ENCODE results near the gene RAE1. TPM values are rescaled to one million over a fixed set of nuclear protein-coding genes. Genes with fewer than 3 reads are reported as not detected.

RAE1 gene
- total and polyA plus RNA-seq, 3 donors from 2014 or later = 111 to 292 (median 157) TPM

DNA sequence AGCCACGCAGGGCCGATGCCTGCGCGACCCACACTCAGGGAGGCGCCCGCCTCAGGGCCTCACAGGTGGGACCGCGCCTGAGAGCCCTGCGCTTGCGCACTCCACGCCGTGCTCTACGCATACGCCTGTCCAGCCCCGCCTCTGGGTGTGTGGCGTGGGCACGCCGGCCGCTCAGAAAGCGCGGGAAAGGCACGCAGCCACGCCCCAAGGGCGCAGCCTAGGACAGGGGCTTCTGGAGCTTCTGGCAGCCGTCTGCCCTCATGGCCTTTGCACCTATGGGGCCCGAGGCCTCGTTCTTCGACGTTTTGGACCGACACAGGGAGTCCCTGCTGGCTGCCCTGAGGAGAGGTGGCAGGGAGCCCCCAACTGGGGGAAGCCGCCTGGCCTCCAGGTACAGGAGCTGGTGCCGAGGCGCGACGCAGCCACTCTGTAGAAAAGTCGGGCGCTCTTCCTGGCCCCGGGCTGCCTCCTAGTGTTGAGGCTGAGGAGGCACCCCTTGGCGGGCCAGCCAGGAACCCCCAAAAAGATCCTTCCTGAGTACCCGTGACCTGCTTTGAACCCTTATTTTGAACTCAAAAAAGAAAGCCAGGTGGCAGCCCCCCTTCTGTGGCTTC is 21.3 kb upstream of the RAE1 start, which contains the start of gene SPO11:
SPO11 (plus strand) TSS at position 196 of the 614 bp plus-strand sequence; CDS start at position 261, 65 bp downstream.
- H3K36me3 ChIP-seq (ENCODE audit: low read depth, missing control alignments) = no peaks in the 10 kb centered on the region
- peak within 1 kb of the TSS; percentile 16 to 44 for H3K4me3 ChIP-seq
- H3K4me1 ChIP-seq = no peaks in the 10 kb centered on the region
- 36 to 60% methylated on average over 14 to 40 of the region's 40 CpGs for WGBS, 2 donors
- intact Hi-C loops (cut with DNase I; ENCODE audit: low total_unique reads) = no loop called here
- H3K27me3 ChIP-seq = no peaks in the 10 kb centered on the region
- peak within 1 kb of the TSS in 1 of 2 donors; percentile 49 for H3K27ac ChIP-seq
- TF ChIP-seq, protein P1, sequence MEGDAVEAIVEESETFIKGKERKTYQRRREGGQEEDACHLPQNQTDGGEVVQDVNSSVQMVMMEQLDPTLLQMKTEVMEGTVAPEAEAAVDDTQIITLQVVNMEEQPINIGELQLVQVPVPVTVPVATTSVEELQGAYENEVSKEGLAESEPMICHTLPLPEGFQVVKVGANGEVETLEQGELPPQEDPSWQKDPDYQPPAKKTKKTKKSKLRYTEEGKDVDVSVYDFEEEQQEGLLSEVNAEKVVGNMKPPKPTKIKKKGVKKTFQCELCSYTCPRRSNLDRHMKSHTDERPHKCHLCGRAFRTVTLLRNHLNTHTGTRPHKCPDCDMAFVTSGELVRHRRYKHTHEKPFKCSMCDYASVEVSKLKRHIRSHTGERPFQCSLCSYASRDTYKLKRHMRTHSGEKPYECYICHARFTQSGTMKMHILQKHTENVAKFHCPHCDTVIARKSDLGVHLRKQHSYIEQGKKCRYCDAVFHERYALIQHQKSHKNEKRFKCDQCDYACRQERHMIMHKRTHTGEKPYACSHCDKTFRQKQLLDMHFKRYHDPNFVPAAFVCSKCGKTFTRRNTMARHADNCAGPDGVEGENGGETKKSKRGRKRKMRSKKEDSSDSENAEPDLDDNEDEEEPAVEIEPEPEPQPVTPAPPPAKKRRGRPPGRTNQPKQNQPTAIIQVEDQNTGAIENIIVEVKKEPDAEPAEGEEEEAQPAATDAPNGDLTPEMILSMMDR (IDR thresholded peaks at IDR 0.05) = peak in 1 of 3 experiments; percentile 6
- TF ChIP-seq POLR2A (IDR thresholded peaks at IDR 0.05) = no peak
- peak; percentile 73 for DNase-seq
- H3K9me3 ChIP-seq = no peaks in the 10 kb centered on the region

DNA sequence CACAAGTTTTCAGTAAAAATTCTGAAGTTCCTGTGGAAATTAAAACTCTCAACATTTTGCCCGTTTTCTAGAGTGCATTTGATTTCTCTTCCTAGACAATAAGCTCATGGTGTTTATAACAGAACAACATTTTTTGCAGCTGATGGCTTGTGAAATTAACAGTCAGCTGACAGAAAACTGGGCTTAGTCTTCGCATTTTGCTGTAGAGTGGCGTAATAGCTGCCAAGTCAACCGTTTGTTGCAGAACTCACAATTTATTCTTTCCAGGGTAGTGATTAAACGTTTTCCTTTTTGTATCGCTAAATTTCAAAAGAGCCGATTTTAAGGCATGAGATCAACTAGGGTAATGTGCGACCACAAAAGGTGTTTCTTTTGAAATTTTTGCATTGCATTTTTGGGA is 20.1 kb upstream of the RAE1 start:
- Histone ChIP-seq H3K27me3 (no peaks in the 10 kb centered on the region), H3K9me3 (no peaks in the 10 kb centered on the region), H3K36me3 (ENCODE audit: low read depth, missing control alignments) (no peaks in the 10 kb centered on the region), H3K4me3 (no peak overlapping the region), H3K4me1 (no peaks in the 10 kb centered on the region), H3K27ac (no peak overlapping the region)
- TF ChIP-seq, protein P1 (IDR thresholded peaks at IDR 0.05) = no peak
- no peak for TF ChIP-seq POLR2A (IDR thresholded peaks at IDR 0.05)
- intact Hi-C loops (cut with DNase I; ENCODE audit: low total_unique reads) = no loop called here
- WGBS, 2 donors = 61 to 66% methylated on average over 8 of the region's 8 CpGs
- DNase-seq = no peak

DNA sequence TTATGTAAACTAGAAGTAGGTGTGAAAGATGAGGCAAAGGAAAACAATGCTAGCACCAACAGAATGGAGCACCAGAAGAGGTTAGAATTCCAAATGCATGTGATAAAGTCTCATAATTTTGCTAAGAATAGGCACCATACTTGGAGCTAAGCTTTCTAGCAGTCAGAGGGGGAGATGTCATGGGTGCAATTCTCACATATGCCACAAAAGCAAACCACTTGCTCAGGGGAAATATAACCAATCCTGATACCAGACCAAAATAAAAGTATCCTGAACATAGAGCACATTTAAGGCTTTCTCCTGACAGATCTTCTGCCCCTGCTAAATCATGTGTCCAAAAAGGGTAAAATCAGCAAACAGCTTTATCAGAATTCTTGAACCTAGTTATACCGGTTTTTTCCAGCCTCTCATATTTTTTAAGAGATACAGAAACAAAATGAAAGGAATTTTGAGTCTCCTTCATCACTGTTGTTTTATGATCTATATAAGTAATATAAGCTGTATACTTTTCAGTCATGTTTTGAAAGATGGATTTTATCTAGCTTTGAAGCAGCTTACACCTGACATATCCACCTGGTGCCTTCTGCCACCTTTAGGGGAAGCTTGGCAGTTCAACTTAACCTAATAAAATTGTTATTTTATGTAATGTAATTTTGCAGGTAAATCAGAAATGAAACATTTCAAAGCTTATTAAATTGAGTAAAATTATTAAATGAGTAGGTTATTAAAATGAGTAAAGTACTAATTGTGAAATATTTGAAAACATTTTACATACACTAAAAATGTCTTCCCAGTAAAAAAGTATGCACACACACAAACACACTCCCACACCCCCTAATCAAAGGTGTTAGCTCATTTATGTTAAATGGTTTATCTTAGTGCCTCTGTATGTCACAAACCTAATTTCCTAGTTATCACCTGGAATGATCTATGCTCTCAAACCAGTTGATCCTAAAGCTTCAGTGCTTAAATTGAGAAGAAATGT is 18.7 kb upstream of the RAE1 start:
- no peaks in the 10 kb centered on the region for H3K27me3 ChIP-seq
- no peak overlapping the region for H3K27ac ChIP-seq
- 45 to 59% methylated on average over 1 of the region's 1 CpG for WGBS, 2 donors
- TF ChIP-seq, protein P1 (IDR thresholded peaks at IDR 0.05) = no peak
- TF ChIP-seq POLR2A (IDR thresholded peaks at IDR 0.05) = no peak
- H3K4me3 ChIP-seq = no peak overlapping the region
- no peaks in the 10 kb centered on the region for H3K4me1 ChIP-seq
- H3K9me3 ChIP-seq = no peaks in the 10 kb centered on the region
- intact Hi-C loops (cut with DNase I; ENCODE audit: low total_unique reads) = no loop called here
- H3K36me3 ChIP-seq (ENCODE audit: low read depth, missing control alignments) = no peaks in the 10 kb centered on the region
- DNase-seq = no peak

DNA sequence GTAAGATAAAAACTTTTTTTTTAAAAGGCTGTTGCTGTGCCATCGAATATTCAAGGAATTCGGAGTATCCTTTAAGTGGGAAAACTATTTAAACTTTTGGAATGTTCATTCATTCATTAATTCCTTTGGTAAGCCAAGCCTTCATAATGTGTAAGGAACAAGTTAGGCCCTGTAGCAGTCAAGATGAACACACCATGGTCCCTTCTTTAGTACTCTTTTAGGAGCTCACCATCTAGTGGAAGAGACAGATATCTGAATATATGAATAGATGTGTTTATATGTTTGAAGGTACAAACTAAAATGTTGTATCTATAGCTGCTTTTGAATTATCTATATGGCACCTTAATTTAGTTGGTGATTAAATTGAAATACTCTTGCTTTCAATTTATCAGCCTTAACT is 15.7 kb upstream of the RAE1 start:
- Histone ChIP-seq H3K27me3 (no peaks in the 10 kb centered on the region), H3K27ac (no peak overlapping the region), H3K4me3 (no peak overlapping the region), H3K4me1 (no peaks in the 10 kb centered on the region), H3K36me3 (ENCODE audit: low read depth, missing control alignments) (no peaks in the 10 kb centered on the region), H3K9me3 (no peaks in the 10 kb centered on the region)
- no peak for TF ChIP-seq POLR2A (IDR thresholded peaks at IDR 0.05)
- TF ChIP-seq, protein P1 (IDR thresholded peaks at IDR 0.05) = no peak
- WGBS, 2 donors = 83 to 91% methylated on average over 2 of the region's 2 CpGs
- intact Hi-C loops (cut with DNase I; ENCODE audit: low total_unique reads) = no loop called here
- no peak for DNase-seq

Measured in testis (tissue), 3 donors.